Endothelial cell of umbilical vein (primary cell): Measurements from ENCODE around the gene PDSS2. TPM values are rescaled to one million over a fixed set of nuclear protein-coding genes. Genes with fewer than 3 reads are reported as not detected.

ENCODE experiments used
- BruUV-seq: library from RNA; stranded (reverse); fragments of 400-500 nt; replicated peaks from 2 replicates; lab custom pipeline; 2021; lab: Mats Ljungman, UMichigan
- CTCF ChIA-PET: fragments of 300-600, 350-600 bp; sonication (Branson Sonifier 250); formaldehyde crosslinking; loops from one replicate; lab custom pipeline; 2021; ENCODE audit warnings: antibody characterized with exemption, inconsistent platforms; lab: Charles Lee
- POLR2A ChIA-PET: fragments of 300-600, 350-600 bp; sonication (Branson Sonifier 250); formaldehyde crosslinking; loops from one replicate; lab custom pipeline; 2021; ENCODE audit warnings: antibody characterized with exemption, inconsistent platforms; lab: Charles Lee
- DNase-seq: peaks from one replicate; pipeline ENCODE4 v3.0.0-alpha.2; 2011; ENCODE audit warnings: low read depth, low spot score
- FAIRE-seq: peaks from 2 replicates; lab custom pipeline; 2011; peaks lifted over from hg19 to GRCh38; lab: Jason Lieb, UNC
- H2AFZ ChIP-seq: 2 replicates; pipeline ENCODE4 v1.6.0; 2012; ENCODE audit warnings: low read depth, low read length, control low read depth, inconsistent platforms
- H3K27ac ChIP-seq: 2 replicates; pipeline ENCODE4 v1.5.1; 2011; ENCODE audit warnings: low read depth, mild to moderate bottlenecking, control low read depth, low read length, moderate library complexity; ENCODE audit not compliant: insufficient read depth
- H3K27me3 ChIP-seq, 2 experiments: 2 replicates each; pipeline versions ENCODE4 v1.6.0 to v1.6.1; 2011; ENCODE audit warnings: low read length in 2 of 2, mixed read lengths in 1 of 2; ENCODE audit not compliant: control insufficient read depth in 2 of 2, insufficient read depth in 2 of 2
- H3K36me3 ChIP-seq, 2 experiments: 2 replicates in 1 of 2; 3 replicates in 1 of 2; pipeline ENCODE4 v1.5.1; 2011; ENCODE audit warnings: low read length in 2 of 2, mild to moderate bottlenecking in 1 of 2, moderate library complexity in 1 of 2; ENCODE audit not compliant: control insufficient read depth in 2 of 2, insufficient read depth in 2 of 2; ENCODE audit errors: extremely low read depth in 1 of 2
- H3K4me1 ChIP-seq: 3 replicates; pipeline ENCODE4 v1.5.1; 2011; ENCODE audit warnings: mild to moderate bottlenecking, low read length; ENCODE audit not compliant: control insufficient read depth, insufficient read depth; ENCODE audit errors: extremely low read depth
- H3K4me2 ChIP-seq: 2 replicates; pipeline ENCODE4 v1.6.1; 2011; ENCODE audit warnings: low read length, control low read depth, mixed read lengths; ENCODE audit not compliant: insufficient read depth
- H3K4me3 ChIP-seq, 3 experiments: fragments of 200-600 bp in 1 of 3; sonication (generic), shearing (Covaris generic) in 1 of 3; replicated peaks in 1 of 3; 2 replicates each; pipeline ENCODE4 v1.5.1; 2011 to 2016; ENCODE audit warnings: control low read depth in 3 of 3, low read length in 3 of 3, mild to moderate bottlenecking in 2 of 3, inconsistent platforms in 1 of 3, low read depth in 1 of 3, moderate library complexity in 1 of 3; ENCODE audit not compliant: insufficient read depth in 1 of 3
- H3K79me2 ChIP-seq: 2 replicates; pipeline ENCODE4 v1.6.0; 2012; ENCODE audit warnings: low read length, inconsistent platforms; ENCODE audit not compliant: control insufficient read depth, insufficient read depth
- H3K9ac ChIP-seq: replicated peaks from 2 replicates; pipeline ENCODE3; 2011; ENCODE audit warnings: low read length, control low read depth; ENCODE audit not compliant: insufficient read depth; ENCODE audit errors: extremely low read depth
- H3K9me1 ChIP-seq: replicated peaks from 3 replicates; pipeline ENCODE4 v1.6.0; 2011; ENCODE audit warnings: mild to moderate bottlenecking, low read length; ENCODE audit not compliant: control insufficient read depth, insufficient read depth; ENCODE audit errors: extremely low read depth
- H3K9me3 ChIP-seq: replicated peaks from 2 replicates; pipeline ENCODE4 v1.5.1; 2012; ENCODE audit warnings: low read length, inconsistent platforms; ENCODE audit not compliant: control insufficient read depth, insufficient read depth
- H4K20me1 ChIP-seq: replicated peaks from 2 replicates; pipeline ENCODE3; 2011; ENCODE audit warnings: mild to moderate bottlenecking, low read length; ENCODE audit not compliant: control insufficient read depth, insufficient read depth; ENCODE audit errors: extremely low read depth
- CTCF ChIP-seq, 2 donors: IDR thresholded peaks; 1 replicate in 1 of 2; 2 replicates in 1 of 2; pipeline ENCODE4 v1.5.1; 2011; ENCODE audit warnings: low read length in 2 of 2, mild to moderate bottlenecking in 2 of 2, moderate library complexity in 2 of 2, control low read depth in 1 of 2, inconsistent platforms in 1 of 2, low read depth in 1 of 2; ENCODE audit not compliant: insufficient read depth in 1 of 2; ENCODE audit errors: extremely low read depth in 1 of 2
- EZH2 ChIP-seq: IDR thresholded peaks from 2 replicates; pipeline ENCODE4 v1.6.1; 2012; ENCODE audit warnings: borderline replicate concordance, low read depth, mild to moderate bottlenecking, moderate library complexity, low read length, inconsistent platforms; ENCODE audit not compliant: severe bottlenecking
- FOS ChIP-seq: IDR thresholded peaks from 2 replicates; pipeline ENCODE4 v1.6.1; 2011; ENCODE audit warnings: mild to moderate bottlenecking, low read length, moderate library complexity, borderline replicate concordance; ENCODE audit not compliant: insufficient read depth
- GATA2 ChIP-seq: IDR thresholded peaks from 2 replicates; pipeline ENCODE4 v1.7.0; 2011; ENCODE audit warnings: low read depth, mild to moderate bottlenecking, moderate library complexity, mixed read lengths, low read length; ENCODE audit not compliant: insufficient read length, insufficient read depth
- JUN ChIP-seq: IDR thresholded peaks from 2 replicates; pipeline ENCODE4 v1.6.1; 2011; ENCODE audit warnings: borderline replicate concordance, low read depth; ENCODE audit not compliant: insufficient read length, insufficient read depth
- MAX ChIP-seq: IDR thresholded peaks from 2 replicates; pipeline ENCODE4 v1.6.1; 2011; ENCODE audit not compliant: insufficient read depth, insufficient read length
- MYC ChIP-seq: IDR thresholded peaks from one replicate; pipeline ENCODE4 v1.6.1; 2011; ENCODE audit warnings: mild to moderate bottlenecking, low read depth, low read length
- POLR2A ChIP-seq: IDR thresholded peaks from 2 replicates; pipeline ENCODE4 v1.6.1; 2012; ENCODE audit warnings: low read depth, mild to moderate bottlenecking, control low read depth, low read length
- POLR2AphosphoS5 ChIP-seq: IDR thresholded peaks from 2 replicates; pipeline ENCODE4 v1.6.1; 2012; ENCODE audit warnings: low read depth, mild to moderate bottlenecking, control low read depth, low read length, moderate library complexity; ENCODE audit not compliant: insufficient read depth
- dilution Hi-C: fragments of 300-500 bp; cut with MboI; formaldehyde crosslinking; loops from one replicate; pipeline ENCODE4 v1.15.0; 2019; ENCODE audit warnings: low sequenced_read_pairs; ENCODE audit not compliant: extremely low pct_ligation_motif_present
- intact Hi-C: fragments of 100-400 bp; cut with micrococcal nuclease; formaldehyde crosslinking; loops from one replicate; pipeline ENCODE4 v1.10.0; 2022
- polyA plus RNA-seq, 4 experiments: library from polyadenylated mRNA; depleted of rRNA in 3 of 4; stranded (reverse) in 3 of 4; unstranded in 1 of 4; fragments of >200 nt; gene quantifications; 2 replicates each; pipeline versions ENCODE4 v1.2.1 to v1.2.3, GENCODE V29; 2011 to 2012; ENCODE audit warnings: missing spikeins in 1 of 4
- total RNA-seq: library from RNA; stranded (reverse); gene quantifications from 2 replicates; pipeline ENCODE4 v1.2.3, GENCODE V29; 2021

PDSS2 gene
- total and polyA plus RNA-seq, 2 donors (not counting 3 experiments of a cell fraction or from before 2014, with no cell fraction given), result 7.6 to 9.3 TPM

- no peak overlapping the region for H3K4me2 ChIP-seq
- no peak for DNase-seq
- TF ChIP-seq FOS (no peak), POLR2AphosphoS5 (no peak), CTCF (IDR thresholded peaks at IDR 0.05; ENCODE audit: extremely low read depth in 1 of 2, insufficient read depth in 1 of 2, low read depth in 1 of 2, low read length in 2 of 2) (no peak), POLR2A (no peak), MAX (no peak), EZH2 (no peak), GATA2 (no peak), JUN (no peak), MYC (no peak)
- CTCF ChIA-PET, result interaction anchor here (1.1 kb wide), 1 partner anchor 82 kb away, joined by 3 read pairs; no protein-coding TSS in a partner anchor
- no peaks in the 10 kb centered on the region for H3K36me3 ChIP-seq
- no peaks in the 10 kb centered on the region for H3K27me3 ChIP-seq
- H3K9me1 ChIP-seq, result no peaks in the 10 kb centered on the region
- POLR2A ChIA-PET, result no interaction called here
- dilution Hi-C loops, result no loop called here
- intact Hi-C loops, result no loop called here
- no peaks in the 10 kb centered on the region for H3K4me1 ChIP-seq
- no peaks in the 10 kb centered on the region for H3K79me2 ChIP-seq
- no peak overlapping the region for H2AFZ ChIP-seq
- no peak overlapping the region for H3K27ac ChIP-seq
- no TSS peak for BruUV-seq
- no peak overlapping the region for H3K9ac ChIP-seq
- H4K20me1 ChIP-seq, result no peaks in the 10 kb centered on the region
- FAIRE-seq, result no peak
- H3K4me3 ChIP-seq, result no peak overlapping the region
- no peaks in the 10 kb centered on the region for H3K9me3 ChIP-seq
These were observed 59.4 kb downstream of the PDSS2 start for GRCh38 chr6:107399935-107400334.
